Lung microvascular endothelial cell (primary cell): Measurements from ENCODE around the gene CBFB. TPM values are rescaled to one million over a fixed set of nuclear protein-coding genes. Genes with fewer than 3 reads are reported as not detected.

ENCODE experiments used
- DNase-seq, 2 donors: peaks; one replicate each; pipeline versions ENCODE4 v3.0.0 to v3.0.0-alpha.2; 2010; ENCODE audit warnings: low read depth in 2 of 2
- total RNA-seq: library from RNA; depleted of rRNA; stranded (reverse); fragments of >200 nt; gene quantifications from 2 replicates; pipeline ENCODE4 v1.2.1, GENCODE V29; 2014

CBFB gene
- total RNA-seq, 1 donor from 2014 or later, result 35.9 TPM

- no peak for DNase-seq
These were observed 12.1 kb upstream of the CBFB start for GRCh38 chr16:67016681-67017420.

DNA sequence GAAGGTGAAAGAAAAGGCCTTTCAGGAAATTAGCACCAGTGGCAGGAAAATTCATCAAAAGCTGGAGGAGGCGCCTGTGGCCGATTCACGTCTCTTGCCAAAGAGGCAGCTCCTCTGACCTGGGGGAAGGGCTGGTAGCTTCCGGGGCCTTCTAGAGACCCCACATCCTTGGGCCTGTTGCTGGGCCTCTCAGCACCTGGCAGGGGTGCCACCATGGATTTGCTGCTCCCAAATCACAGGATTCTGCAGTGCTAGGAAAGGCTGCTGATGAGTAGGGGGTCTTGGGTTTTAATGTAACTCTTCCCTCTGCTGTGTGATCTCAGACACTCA is 11.6 kb upstream of the CBFB start:
- DNase-seq, result no peak

- DNase-seq, result peak; percentile 92 to 94
These were observed 11.0 kb upstream of the CBFB start for GRCh38 chr16:67017810-67018488.

DNA sequence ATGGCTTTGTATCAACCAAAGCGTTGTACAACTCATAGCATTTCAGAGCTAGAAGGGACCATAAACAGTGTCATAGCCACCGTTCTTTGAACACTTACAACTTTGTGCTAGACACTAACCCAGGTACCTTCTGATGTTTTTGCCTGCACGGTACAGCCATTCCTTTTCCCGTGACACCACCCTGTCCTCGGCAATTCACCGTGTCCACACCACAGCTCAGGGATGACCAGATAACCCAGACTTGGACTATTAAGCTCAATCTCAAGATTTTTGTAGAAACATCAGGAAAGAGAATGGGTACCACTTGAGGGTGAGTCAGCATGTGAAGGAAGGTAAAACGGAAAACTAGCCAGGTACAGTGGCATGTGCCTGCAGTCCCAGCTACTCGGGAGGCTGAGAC is 9.8 kb upstream of the CBFB start:
- DNase-seq, result no peak

DNA sequence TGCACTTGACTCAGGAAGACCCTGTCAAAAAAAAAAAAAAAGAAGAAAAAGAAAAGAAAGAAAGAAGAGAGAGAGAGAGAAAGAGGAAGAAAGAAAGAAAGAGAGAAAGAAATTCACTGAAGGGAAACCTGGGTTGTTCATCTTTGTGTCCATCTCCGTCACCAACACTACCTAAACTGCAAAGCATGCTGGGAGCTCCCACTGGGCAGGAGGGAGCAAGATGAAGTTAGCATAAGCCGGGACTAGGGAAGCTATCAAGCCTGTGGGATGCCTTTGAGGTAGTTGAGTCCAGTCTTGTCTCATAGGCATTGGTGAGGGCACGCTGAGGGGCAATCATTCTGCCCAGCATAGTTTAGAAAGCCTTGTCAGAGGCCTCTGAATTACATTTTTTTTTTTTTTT is 7.6 kb upstream of the CBFB start:
- no peak for DNase-seq

DNA sequence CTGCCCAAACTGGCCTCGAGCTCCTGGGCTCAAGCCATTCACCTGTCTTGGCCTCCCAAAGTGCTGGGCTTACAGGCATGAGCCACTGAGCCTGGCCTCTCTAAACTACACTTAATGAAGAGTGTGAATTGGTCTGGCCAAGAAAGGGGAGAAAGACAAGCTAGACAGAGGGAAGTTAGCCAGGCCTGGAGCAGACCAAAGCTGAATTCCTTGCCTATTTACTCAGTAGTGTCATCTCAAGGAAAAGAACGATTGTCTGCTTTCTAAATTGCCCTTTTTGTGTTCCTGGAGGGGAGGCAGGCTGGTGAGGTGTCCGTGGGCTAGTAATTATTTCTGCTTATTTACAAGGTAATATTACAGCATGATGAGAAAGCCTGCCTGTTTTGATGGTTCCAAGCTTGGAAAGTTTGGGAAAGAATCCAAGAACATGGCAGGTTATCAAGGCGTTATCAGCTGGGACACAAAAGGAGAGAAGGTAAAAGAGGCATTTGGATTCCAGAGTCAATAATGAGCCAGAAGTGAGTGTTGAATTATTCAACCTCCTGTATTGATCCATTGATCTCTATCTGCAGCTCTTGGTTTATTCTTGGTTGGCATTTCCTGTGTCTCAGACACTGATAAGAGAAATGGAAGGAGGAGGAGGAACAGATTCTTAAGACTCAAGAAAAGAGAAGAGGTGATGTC is 6.3 kb upstream of the CBFB start:
- DNase-seq, result no peak

- DNase-seq, result no peak
These were observed 5.3 kb upstream of the CBFB start for GRCh38 chr16:67023689-67024088.

GRCh38 chr16:67024384-67025209 is 4.4 kb upstream of the CBFB start:
- DNase-seq, result no peak

- no peak for DNase-seq
These were observed 3.8 kb upstream of the CBFB start for GRCh38 chr16:67025210-67025550.

- no peak for DNase-seq
These were observed 2.4 kb upstream of the CBFB start for GRCh38 chr16:67026570-67026969.

DNA sequence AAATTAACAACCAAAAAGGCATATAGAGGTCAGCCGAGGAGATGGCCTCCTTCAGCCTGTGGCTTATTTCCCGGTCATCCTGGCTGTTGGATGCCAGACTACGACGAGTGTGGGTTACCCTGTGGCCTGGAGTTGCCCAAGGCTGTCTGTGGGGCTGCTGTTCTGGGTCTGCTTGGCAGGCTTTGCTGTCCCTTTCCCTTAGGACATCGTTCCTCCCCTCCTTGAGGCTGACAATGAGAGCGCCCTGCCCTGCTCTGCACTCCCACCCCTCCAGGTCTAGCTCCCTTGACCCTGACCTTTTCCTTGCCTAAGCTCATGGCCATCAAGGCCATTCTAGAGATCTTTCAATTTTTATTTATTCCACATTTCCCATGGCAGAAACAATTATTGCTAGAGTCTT is 1.9 kb upstream of the CBFB start:
- no peak for DNase-seq

- no peak for DNase-seq
These were observed 718 bp upstream of the CBFB start for GRCh38 chr16:67028167-67028695.

GRCh38 chr16:67029254-67030096 is 526 bp downstream of the CBFB start:
- DNase-seq, result peak; percentile 73 to 77

DNA sequence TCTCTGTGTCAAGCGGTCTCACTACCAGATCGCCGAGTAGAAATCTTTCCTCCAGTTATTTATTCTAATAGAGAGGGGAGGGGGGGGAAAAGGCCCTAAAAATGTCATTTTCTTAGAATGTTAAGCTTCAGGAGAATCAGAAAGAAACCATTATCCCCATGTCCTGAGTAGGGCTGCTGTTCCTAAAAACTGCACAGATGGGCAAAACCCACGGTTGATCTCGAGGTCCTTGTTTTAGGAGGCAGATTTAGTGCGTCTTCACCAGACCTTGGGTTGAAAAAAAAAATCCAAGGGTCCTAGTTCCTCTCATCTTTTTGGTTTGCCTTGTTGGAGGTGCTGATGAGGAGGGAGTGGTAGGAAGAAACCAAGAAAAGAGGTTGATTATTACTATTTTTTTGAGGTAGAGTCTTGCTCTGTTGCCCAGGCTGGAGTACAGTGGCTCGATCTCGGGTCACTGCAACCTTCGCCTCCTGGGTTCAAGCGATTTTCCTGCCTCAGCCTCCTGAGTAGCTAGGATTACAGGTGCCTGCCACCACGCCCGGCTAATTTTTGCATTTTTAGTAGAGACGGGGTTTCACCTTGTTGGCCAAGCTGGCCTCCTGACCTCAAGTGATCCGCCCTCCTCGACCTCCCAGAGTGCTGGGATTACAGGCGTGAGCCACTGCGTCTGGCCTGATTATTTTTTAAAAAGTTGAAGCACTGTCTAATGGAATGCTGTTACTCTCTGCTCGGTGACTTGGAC is 1.4 kb downstream of the CBFB start:
- no peak for DNase-seq

DNA sequence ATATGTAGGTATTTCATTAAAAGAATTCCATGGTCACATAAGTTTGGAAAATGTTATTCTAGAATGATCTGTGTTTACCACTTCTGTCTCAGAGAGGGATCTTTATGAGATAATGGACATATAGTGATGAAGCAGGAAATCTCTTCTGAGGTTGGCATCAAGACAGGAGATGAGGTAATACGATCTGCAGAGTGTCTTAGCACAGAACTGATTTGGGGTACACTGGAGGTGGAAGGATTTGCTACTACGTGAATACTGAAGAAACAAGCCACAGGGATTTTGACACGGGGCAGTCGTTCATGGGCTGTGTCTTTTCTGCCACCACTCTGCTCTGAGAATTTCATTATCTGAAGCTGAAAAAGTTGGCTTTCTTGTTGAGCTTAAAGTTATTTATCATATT is 5.5 kb downstream of the CBFB start:
- DNase-seq, result peak in 1 of 2 donors; percentile 58

DNA sequence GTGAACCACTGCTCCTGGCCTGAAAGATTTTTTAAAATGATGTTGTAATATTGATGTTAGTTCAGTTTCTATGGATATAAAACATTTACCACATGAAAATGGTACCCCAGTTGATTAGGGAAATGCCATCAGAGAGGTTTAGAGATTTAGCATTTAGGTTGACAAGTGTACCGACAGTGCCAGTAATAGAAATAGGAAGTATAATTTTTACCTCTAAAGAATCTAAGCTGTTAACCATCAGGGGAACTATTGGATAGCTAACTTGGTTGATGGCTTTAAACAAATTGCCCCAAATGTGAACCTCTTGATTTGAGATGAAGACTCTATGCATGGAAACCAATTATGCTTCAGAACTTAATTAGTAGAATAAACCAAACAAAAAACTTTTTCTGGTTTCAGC is 6.4 kb downstream of the CBFB start:
- no peak for DNase-seq

GRCh38 chr16:67036323-67036741 is 7.4 kb downstream of the CBFB start:
- no peak for DNase-seq

DNA sequence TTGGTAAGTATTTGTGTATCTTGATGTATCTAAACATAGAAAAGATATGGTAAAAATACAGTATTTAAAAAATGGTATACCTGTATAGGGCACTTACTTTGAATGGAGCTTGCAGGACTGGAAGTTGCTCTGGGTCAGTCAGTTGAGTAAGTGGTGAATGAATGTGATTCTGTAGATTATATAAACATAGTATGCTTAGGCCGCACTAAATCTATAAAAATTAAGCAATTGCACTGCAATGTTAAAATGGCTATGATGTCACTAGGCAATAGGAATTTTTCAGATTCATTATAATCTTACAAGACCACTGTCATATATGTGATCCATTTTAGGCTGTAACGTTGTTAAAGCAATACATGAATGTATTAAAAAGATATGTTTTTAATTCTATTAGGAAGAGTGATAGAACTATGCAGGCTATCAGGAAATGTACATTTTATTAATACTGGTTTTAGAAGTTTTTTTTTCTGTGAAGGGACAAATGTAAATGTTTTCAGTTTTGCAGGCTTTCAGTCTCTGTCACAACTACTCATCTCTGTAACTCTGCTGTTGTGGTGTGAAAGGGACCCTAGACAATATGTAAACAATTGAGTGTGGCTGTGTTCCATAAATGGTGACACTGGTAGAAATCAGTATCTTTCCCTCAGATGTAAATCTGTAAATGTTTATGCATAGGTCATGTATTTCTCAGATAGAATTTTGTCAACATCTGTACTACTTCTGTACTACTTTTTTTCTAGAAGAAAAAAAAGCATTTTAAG is 10.5 kb downstream of the CBFB start:
- DNase-seq, result no peak

GRCh38 chr16:67040166-67040565 is 11.2 kb downstream of the CBFB start:
- no peak for DNase-seq
